Stimulated activated CD8-positive, alpha-beta memory T cell treated with anti-CD3 and anti-CD28 coated beads, Interleukin-2, amount 100 ng/mL, for 48 hours (primary cell): Measurements from ENCODE around the gene NEUROG1.
"Not testable (repeated sequence)": the region's sequence is repeated elsewhere in the genome, so short reads cannot be mapped to it uniquely, and the experiment has no call there.

Experiments used
- DNase-seq, 2 donors: peaks; one replicate each; pipeline ENCODE4 v3.0.0-alpha.2; 2020; ENCODE audit warnings: low read depth in 2 of 2

Gene NEUROG1

GRCh38 chr5:135537271-135537670 lies 1.5 kb upstream of the NEUROG1 start:
- no peak for DNase-seq

GRCh38 chr5:135535420-135535819 lies 344 bp downstream of the NEUROG1 start:
- DNase-seq = no peak

- no peak for DNase-seq
These were observed 950 bp downstream of the NEUROG1 start for GRCh38 chr5:135534609-135535419.

GRCh38 chr5:135533794-135534193 lies 2.0 kb downstream of the NEUROG1 start:
- DNase-seq = no peak

- DNase-seq = no peak
These were observed 2.4 kb downstream of the NEUROG1 start for GRCh38 chr5:135533334-135533733.

GRCh38 chr5:135529576-135529975 lies 6.2 kb downstream of the NEUROG1 start:
- DNase-seq = not testable (repeated sequence)

- no peak for DNase-seq
These were observed 8.8 kb downstream of the NEUROG1 start for GRCh38 chr5:135526924-135527323.

GRCh38 chr5:135521964-135522363 lies 13.8 kb downstream of the NEUROG1 start:
- no peak for DNase-seq

- no peak for DNase-seq
These were observed 18.1 kb downstream of the NEUROG1 start for GRCh38 chr5:135517631-135518030.

GRCh38 chr5:135514116-135514515 lies 21.6 kb downstream of the NEUROG1 start:
- DNase-seq = no peak

- DNase-seq = no peak
These were observed 23.8 kb downstream of the NEUROG1 start for GRCh38 chr5:135511761-135512575.

- no peak for DNase-seq
These were observed 25.8 kb downstream of the NEUROG1 start for GRCh38 chr5:135509995-135510394.

GRCh38 chr5:135508496-135509005 lies 27.2 kb downstream of the NEUROG1 start:
- DNase-seq = no peak

GRCh38 chr5:135505973-135506372 lies 29.8 kb downstream of the NEUROG1 start:
- DNase-seq = no peak

GRCh38 chr5:135504376-135504775 lies 31.4 kb downstream of the NEUROG1 start:
- no peak for DNase-seq

GRCh38 chr5:135503871-135504270 lies 31.9 kb downstream of the NEUROG1 start:
- no peak for DNase-seq

- DNase-seq = no peak
These were observed 32.8 kb downstream of the NEUROG1 start for GRCh38 chr5:135502836-135503520.

GRCh38 chr5:135501965-135502364 lies 33.8 kb downstream of the NEUROG1 start:
- DNase-seq = no peak

GRCh38 chr5:135498637-135498995 lies 37.1 kb downstream of the NEUROG1 start:
- no peak for DNase-seq

- no peak for DNase-seq
These were observed 37.7 kb downstream of the NEUROG1 start for GRCh38 chr5:135497971-135498636.

GRCh38 chr5:135495531-135495930 lies 40.2 kb downstream of the NEUROG1 start:
- not testable (repeated sequence) for DNase-seq

- no peak for DNase-seq
These were observed 41.6 kb downstream of the NEUROG1 start for GRCh38 chr5:135494196-135494595.
